Body of pancreas (tissue), 4 donors: ENCODE results near the gene ADAMTS7.

Experiments used
- CTCF ChIP-seq, 7 experiments: fragments of 450-650 bp in 4 of 7; fragments of 200-600 bp in 3 of 7; sonication (generic) in 3 of 7; IDR thresholded peaks; one replicate each; pipeline ENCODE4 v1.5.1; 2016 to 2019; ENCODE audit warnings: antibody characterized with exemption in 7 of 7
- POLR2A ChIP-seq, 3 donors: fragments of 450-650 bp; IDR thresholded peaks; one replicate each; pipeline ENCODE4 v1.6.1; 2016; ENCODE audit warnings: antibody characterized with exemption in 3 of 3, mild to moderate bottlenecking in 2 of 3

- TF ChIP-seq CTCF (IDR thresholded peaks at IDR 0.05) (no peak), POLR2A (IDR thresholded peaks at IDR 0.05) (no peak)
Measured at GRCh38 chr15:78855746-78856145, 44.5 kb upstream of the ADAMTS7 start.
